ENCODE data around the gene PCDH17. TPM values are rescaled to one million over a fixed set of nuclear protein-coding genes. Genes with fewer than 3 reads are reported as not detected.
A peak's percentile ranks its signal among the peaks of the same experiment; 100 is the strongest.

PCDH17 gene
- total and polyA plus RNA-seq, 9 donors: 4.6 to 10.9 (median 6.5) TPM

DNA sequence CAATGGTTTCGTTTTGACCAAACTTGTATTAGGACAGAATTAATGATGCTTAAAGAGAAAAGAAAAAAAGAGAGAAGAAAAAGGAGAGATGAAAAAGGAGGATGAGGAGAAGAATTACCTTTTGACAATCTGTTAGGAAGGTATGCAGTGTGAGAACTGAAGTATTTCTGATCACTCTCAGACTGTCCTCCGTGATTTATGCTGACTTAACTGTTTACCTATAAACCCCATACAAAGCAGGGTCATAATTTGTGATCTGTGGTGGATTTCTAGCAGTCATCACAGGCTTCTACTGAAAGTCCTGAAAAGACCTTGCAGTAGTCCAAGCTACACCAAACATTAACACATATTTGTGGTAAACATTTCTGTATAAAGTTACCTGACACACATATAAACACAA, 93.9 kb downstream of the PCDH17 start:
- Histone ChIP-seq H3K9me3 (replicated peaks; ENCODE audit: control insufficient read depth, low read depth, low read length) (no peaks in the 10 kb centered on the region), H3K36me3 (ENCODE audit: control insufficient read depth, insufficient read depth, low read length) (peaks cover 2% of the 10 kb centered on the region), H3K4me3 (ENCODE audit: low read length) (no peak overlapping the region), H3K27ac (ENCODE audit: low read length) (no peak overlapping the region), H3K27me3 (ENCODE audit: control insufficient read depth, insufficient read depth, low read length) (peaks cover 3% of the 10 kb centered on the region), H3K4me1 (ENCODE audit: control insufficient read depth, insufficient read depth, low read length) (no peaks in the 10 kb centered on the region)
- DNase-seq: no peak
- no CpG with 5 or more reads among the region's 2 CpGs for WGBS (ENCODE audit: insufficient coverage)

DNA sequence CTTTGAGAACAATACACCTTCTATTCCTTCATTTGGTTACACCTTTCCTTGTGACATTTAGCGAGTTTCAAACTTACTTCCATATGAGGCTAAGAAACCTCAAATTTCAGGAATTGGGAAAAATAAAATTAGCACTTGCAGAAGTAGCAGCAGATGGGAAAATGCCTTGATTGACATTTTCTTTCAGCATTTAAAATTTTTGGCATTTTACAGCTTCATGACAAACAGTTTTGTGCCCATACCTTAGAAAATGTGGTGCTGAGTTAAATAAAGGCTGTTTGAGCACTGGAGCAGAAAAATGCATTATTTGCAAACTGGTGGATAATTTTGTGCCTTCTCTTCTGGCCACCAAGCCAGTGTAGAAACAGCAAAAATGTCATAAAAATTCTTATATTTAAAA, 95.4 kb downstream of the PCDH17 start:
- H3K36me3 ChIP-seq (ENCODE audit: control insufficient read depth, insufficient read depth, low read length): peaks cover 2% of the 10 kb centered on the region
- H3K9me3 ChIP-seq (replicated peaks; ENCODE audit: control insufficient read depth, low read depth, low read length): no peaks in the 10 kb centered on the region
- H3K4me1 ChIP-seq (ENCODE audit: control insufficient read depth, insufficient read depth, low read length): no peaks in the 10 kb centered on the region
- DNase-seq: no peak
- no peak overlapping the region for H3K4me3 ChIP-seq (ENCODE audit: low read length)
- no peak overlapping the region for H3K27ac ChIP-seq (ENCODE audit: low read length)
- WGBS (ENCODE audit: insufficient coverage): no CpG with 5 or more reads among the region's 1 CpG
- peaks cover 3% of the 10 kb centered on the region for H3K27me3 ChIP-seq (ENCODE audit: control insufficient read depth, insufficient read depth, low read length)

DNA sequence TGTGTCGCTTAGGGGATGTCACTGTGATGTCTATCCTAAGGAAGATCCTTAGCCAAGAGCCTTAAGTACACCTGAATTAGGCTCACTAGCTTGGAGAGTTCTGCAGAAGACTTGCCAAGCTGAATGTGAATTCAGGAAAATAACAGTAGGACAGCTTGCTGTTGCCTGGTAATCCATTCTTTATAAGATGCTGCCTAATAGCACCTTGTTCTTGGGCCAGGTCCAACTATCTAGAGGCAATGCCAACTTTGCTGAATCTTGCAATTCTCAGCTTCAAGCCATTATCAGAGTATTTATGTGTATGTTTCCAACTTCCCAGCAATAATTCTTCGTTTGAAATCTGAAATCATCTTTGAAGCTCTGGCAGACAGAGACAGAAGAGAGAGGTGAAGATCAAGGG, 102.8 kb downstream of the PCDH17 start:
- Histone ChIP-seq H3K4me1 (ENCODE audit: control insufficient read depth, insufficient read depth, low read length) (no peaks in the 10 kb centered on the region), H3K4me3 (ENCODE audit: low read length) (no peak overlapping the region), H3K27me3 (ENCODE audit: control insufficient read depth, insufficient read depth, low read length) (no peaks in the 10 kb centered on the region), H3K27ac (ENCODE audit: low read length) (no peak overlapping the region), H3K9me3 (replicated peaks; ENCODE audit: control insufficient read depth, low read depth, low read length) (no peaks in the 10 kb centered on the region), H3K36me3 (ENCODE audit: control insufficient read depth, insufficient read depth, low read length) (no peaks in the 10 kb centered on the region)
- WGBS (ENCODE audit: insufficient coverage): 83% methylated on average over 1 of the region's 2 CpGs
- DNase-seq: peak; percentile 10

DNA sequence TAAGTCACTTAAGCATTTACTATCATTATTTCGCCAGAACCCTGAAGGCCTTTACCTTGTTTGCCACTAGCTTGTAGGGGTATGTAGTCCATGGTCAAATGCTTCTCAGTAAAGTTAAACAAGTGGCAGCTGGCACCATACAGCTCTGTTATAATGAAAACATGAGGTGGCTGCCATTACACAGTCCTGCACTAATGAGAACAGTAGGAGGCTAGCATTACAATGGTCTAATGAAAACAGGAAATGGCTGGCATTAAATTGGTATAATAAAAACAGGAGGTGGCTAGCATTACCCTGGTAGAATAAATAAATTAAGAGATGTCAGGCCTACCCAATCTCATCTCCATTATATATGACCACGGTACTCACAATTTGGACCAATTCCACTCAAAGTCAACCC, 107.5 kb downstream of the PCDH17 start:
- Histone ChIP-seq H3K9me3 (replicated peaks; ENCODE audit: control insufficient read depth, low read depth, low read length) (no peaks in the 10 kb centered on the region), H3K27me3 (ENCODE audit: control insufficient read depth, insufficient read depth, low read length) (no peaks in the 10 kb centered on the region), H3K4me3 (ENCODE audit: low read length) (no peak overlapping the region), H3K27ac (ENCODE audit: low read length) (no peak overlapping the region), H3K4me1 (ENCODE audit: control insufficient read depth, insufficient read depth, low read length) (no peaks in the 10 kb centered on the region), H3K36me3 (ENCODE audit: control insufficient read depth, insufficient read depth, low read length) (no peaks in the 10 kb centered on the region)
- WGBS (ENCODE audit: insufficient coverage): no CpG with 5 or more reads among the region's 2 CpGs
- DNase-seq: no peak

DNA sequence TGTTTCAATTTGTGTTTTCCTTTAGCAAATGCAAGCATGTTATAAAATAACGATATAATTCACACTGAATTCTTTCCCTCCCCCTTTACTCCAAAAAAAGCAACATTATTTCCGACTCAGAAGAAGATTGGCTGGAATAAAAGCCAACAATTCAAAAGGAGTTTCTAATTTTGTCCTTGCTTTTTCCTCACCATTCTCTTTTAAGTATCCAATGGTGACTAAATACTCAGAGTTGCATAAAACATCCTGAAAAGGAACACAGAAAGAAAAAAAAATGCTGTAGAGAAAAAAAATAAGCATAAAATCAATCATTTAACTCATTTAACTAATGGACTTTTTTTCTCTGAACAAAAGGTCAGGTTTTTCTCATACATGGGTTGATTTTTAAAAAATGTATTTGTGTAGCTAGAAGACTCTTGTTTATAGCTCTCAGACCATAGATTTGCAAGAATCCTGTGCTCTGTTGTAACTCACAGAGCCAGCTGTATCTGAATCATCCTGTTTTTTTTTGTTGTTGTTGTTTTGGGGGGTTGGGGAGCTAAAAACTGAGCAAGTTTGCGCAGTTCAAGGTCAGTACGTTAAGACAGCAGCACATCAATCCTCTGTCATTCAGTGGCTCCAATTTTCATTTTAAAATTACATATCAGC, 108.1 kb downstream of the PCDH17 start:
- H3K27ac ChIP-seq (ENCODE audit: low read length): no peak overlapping the region
- DNase-seq: no peak

DNA sequence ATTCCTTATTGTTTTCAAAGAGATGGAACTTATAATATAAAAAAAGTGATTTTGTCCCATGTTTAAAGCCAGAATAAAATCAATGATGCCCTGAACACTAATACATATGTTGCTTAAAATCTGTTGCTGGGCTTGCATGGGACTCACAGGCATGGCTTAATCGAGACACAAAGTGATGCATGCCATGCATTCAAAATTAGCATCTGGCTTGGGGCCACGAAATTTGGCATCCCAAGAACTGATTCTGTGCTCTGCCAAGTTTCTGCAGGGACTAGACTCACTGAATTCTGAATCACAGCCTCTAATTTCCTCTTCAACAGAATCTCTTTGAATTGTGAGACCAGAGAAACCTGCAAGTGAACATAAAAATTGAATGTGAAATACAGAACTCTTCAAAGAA, 109.2 kb downstream of the PCDH17 start:
- Histone ChIP-seq H3K9me3 (replicated peaks; ENCODE audit: control insufficient read depth, low read depth, low read length) (no peaks in the 10 kb centered on the region), H3K4me1 (ENCODE audit: control insufficient read depth, insufficient read depth, low read length) (no peaks in the 10 kb centered on the region), H3K36me3 (ENCODE audit: control insufficient read depth, insufficient read depth, low read length) (no peaks in the 10 kb centered on the region), H3K27me3 (ENCODE audit: control insufficient read depth, insufficient read depth, low read length) (no peaks in the 10 kb centered on the region), H3K4me3 (ENCODE audit: low read length) (no peak overlapping the region), H3K27ac (ENCODE audit: low read length) (no peak overlapping the region)
- peak; percentile 58 for DNase-seq
- WGBS (ENCODE audit: insufficient coverage): 39% methylated on average over 2 of the region's 2 CpGs

More for the DNA sequence above, 108.1 kb downstream of the PCDH17 start:
- H3K4me3 ChIP-seq (ENCODE audit: low read length): no peak overlapping the region
- H3K9me3 ChIP-seq (replicated peaks; ENCODE audit: control insufficient read depth, low read depth, low read length): no peaks in the 10 kb centered on the region
- no peaks in the 10 kb centered on the region for H3K27me3 ChIP-seq (ENCODE audit: control insufficient read depth, insufficient read depth, low read length)
- WGBS (ENCODE audit: insufficient coverage): no CpG with 5 or more reads among the region's 4 CpGs
- H3K36me3 ChIP-seq (ENCODE audit: control insufficient read depth, insufficient read depth, low read length): no peaks in the 10 kb centered on the region
- no peaks in the 10 kb centered on the region for H3K4me1 ChIP-seq (ENCODE audit: control insufficient read depth, insufficient read depth, low read length)

DNA sequence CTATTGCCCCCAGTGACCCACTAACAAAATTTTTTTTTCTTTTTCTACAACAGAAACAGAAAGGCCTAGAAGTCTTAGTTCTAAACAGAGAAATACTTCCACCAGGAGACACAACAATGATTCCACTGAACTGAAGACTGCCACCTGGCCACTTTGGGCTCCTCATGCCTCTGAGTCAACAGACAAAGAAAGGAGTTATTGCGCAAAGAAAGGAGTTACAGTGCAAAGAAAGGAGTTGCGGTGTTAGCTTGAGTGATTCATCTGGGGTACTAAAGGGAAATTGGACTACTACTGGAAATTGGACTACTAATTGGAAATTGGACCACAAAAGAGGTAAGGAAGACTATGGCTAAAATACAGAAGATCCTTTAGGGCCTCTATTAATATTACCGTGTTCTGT, 116.6 kb downstream of the PCDH17 start:
- no peaks in the 10 kb centered on the region for H3K9me3 ChIP-seq (replicated peaks; ENCODE audit: control insufficient read depth, low read depth, low read length)
- no peak overlapping the region for H3K27ac ChIP-seq (ENCODE audit: low read length)
- WGBS (ENCODE audit: insufficient coverage): 100% methylated on average over 2 of the region's 3 CpGs
- H3K36me3 ChIP-seq (ENCODE audit: control insufficient read depth, insufficient read depth, low read length): no peaks in the 10 kb centered on the region
- H3K4me1 ChIP-seq (ENCODE audit: control insufficient read depth, insufficient read depth, low read length): no peaks in the 10 kb centered on the region
- no peak for DNase-seq
- H3K4me3 ChIP-seq (ENCODE audit: low read length): no peak overlapping the region
- no peaks in the 10 kb centered on the region for H3K27me3 ChIP-seq (ENCODE audit: control insufficient read depth, insufficient read depth, low read length)

DNA sequence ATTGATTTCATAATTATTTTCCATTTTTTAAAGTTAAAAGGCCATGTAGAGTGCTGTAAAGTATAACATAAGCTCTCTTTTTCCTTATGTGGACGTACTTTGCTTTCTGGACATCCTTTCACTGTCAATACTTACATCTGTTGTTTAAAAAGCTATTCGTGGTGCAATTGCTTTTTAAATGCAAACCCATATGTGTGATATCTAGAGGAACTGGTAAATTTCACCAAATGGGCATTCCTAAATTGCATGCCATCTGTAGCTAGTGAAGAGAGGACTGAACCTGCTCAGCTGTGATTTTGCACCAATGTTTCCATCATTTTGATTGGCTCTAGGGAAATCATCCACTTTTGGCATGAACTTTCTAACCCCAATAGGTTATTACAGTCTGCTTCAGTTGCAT, 129.4 kb downstream of the PCDH17 start:
- DNase-seq: no peak
- Histone ChIP-seq H3K27me3 (ENCODE audit: control insufficient read depth, insufficient read depth, low read length) (no peaks in the 10 kb centered on the region), H3K27ac (ENCODE audit: low read length) (no peak overlapping the region), H3K36me3 (ENCODE audit: control insufficient read depth, insufficient read depth, low read length) (no peaks in the 10 kb centered on the region), H3K4me3 (ENCODE audit: low read length) (no peak overlapping the region), H3K4me1 (ENCODE audit: control insufficient read depth, insufficient read depth, low read length) (no peaks in the 10 kb centered on the region), H3K9me3 (replicated peaks; ENCODE audit: control insufficient read depth, low read depth, low read length) (no peaks in the 10 kb centered on the region)
- WGBS (ENCODE audit: insufficient coverage): no CpG with 5 or more reads among the region's 2 CpGs

DNA sequence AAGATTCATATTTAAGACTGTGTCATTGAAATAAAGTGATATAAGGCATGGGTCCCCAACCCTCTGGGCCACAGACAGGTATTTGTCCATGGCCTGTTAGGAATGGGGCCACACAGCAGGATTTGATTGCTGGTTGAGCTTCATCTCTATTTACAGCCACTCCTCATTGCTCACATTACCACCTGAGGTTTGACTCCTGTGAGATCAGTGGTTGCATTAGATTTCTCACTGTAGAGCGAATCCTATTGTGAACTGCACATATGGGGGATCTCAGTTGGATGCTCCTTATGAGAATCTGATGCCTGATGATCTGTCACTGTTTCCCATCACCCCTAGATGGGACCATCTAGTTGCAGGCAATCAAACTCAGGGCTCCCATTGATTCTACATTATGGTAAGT, 132.1 kb downstream of the PCDH17 start:
- DNase-seq: no peak
- Histone ChIP-seq H3K27me3 (ENCODE audit: control insufficient read depth, insufficient read depth, low read length) (no peaks in the 10 kb centered on the region), H3K9me3 (replicated peaks; ENCODE audit: control insufficient read depth, low read depth, low read length) (no peaks in the 10 kb centered on the region), H3K36me3 (ENCODE audit: control insufficient read depth, insufficient read depth, low read length) (no peaks in the 10 kb centered on the region), H3K4me3 (ENCODE audit: low read length) (no peak overlapping the region), H3K27ac (ENCODE audit: low read length) (no peak overlapping the region), H3K4me1 (ENCODE audit: control insufficient read depth, insufficient read depth, low read length) (no peaks in the 10 kb centered on the region)
- WGBS (ENCODE audit: insufficient coverage): no CpG with 5 or more reads among the region's 1 CpG

Data from muscle of leg (tissue), 11 donors.